Left ventricle myocardium inferior (tissue), 1 donor: ENCODE data around the gene KDELR3. TPM values are rescaled to one million over a fixed set of nuclear protein-coding genes. Genes with fewer than 3 reads are reported as not detected.

ENCODE experiments used
- DNase-seq: peaks from one replicate; pipeline ENCODE4 v3.0.0-alpha.2; 2020
- H3K27ac ChIP-seq: fragments of 200-600 bp; replicated peaks from 2 replicates; pipeline ENCODE4 v1.8.0; 2021
- H3K27me3 ChIP-seq: fragments of 200-600 bp; 2 replicates; pipeline ENCODE4 v1.8.0; 2021; ENCODE audit warnings: low read depth
- H3K36me3 ChIP-seq: fragments of 200-600 bp; 2 replicates; pipeline ENCODE4 v1.8.0; 2021
- H3K4me1 ChIP-seq: fragments of 200-600 bp; 2 replicates; pipeline ENCODE4 v1.8.0; 2021
- H3K4me3 ChIP-seq: fragments of 200-600 bp; 2 replicates; pipeline ENCODE4 v1.8.0; 2021; ENCODE audit warnings: mild to moderate bottlenecking, moderate library complexity
- H3K9me3 ChIP-seq: fragments of 200-600 bp; replicated peaks from 2 replicates; pipeline ENCODE4 v1.8.0; 2021
- intact Hi-C: fragments of 100-400 bp; cut with micrococcal nuclease; formaldehyde crosslinking; loops from one replicate; pipeline ENCODE4 v1.11.0; 2022
- total RNA-seq: library from RNA; stranded (reverse); fragmentation: NEBNext Ultra II Directional; extraction: Animal tissue kit (Norgen Biotek cat#: 25700); gene quantifications from one replicate; pipeline ENCODE4 v1.2.1, GENCODE V29; 2021
- TF ChIP-seq, protein P1 (sequence below): fragments of 200-600 bp; IDR thresholded peaks from 2 replicates; pipeline ENCODE4 v1.8.0; 2021; ENCODE audit warnings: antibody characterized with exemption, mild to moderate bottlenecking, borderline replicate concordance
- donor health status: DM: no; HTN: yes; CAD: no; lungs with severe emphysema.

The KDELR3 gene
- total RNA-seq, 1 donor from 2014 or later: 6.0 TPM

DNA sequence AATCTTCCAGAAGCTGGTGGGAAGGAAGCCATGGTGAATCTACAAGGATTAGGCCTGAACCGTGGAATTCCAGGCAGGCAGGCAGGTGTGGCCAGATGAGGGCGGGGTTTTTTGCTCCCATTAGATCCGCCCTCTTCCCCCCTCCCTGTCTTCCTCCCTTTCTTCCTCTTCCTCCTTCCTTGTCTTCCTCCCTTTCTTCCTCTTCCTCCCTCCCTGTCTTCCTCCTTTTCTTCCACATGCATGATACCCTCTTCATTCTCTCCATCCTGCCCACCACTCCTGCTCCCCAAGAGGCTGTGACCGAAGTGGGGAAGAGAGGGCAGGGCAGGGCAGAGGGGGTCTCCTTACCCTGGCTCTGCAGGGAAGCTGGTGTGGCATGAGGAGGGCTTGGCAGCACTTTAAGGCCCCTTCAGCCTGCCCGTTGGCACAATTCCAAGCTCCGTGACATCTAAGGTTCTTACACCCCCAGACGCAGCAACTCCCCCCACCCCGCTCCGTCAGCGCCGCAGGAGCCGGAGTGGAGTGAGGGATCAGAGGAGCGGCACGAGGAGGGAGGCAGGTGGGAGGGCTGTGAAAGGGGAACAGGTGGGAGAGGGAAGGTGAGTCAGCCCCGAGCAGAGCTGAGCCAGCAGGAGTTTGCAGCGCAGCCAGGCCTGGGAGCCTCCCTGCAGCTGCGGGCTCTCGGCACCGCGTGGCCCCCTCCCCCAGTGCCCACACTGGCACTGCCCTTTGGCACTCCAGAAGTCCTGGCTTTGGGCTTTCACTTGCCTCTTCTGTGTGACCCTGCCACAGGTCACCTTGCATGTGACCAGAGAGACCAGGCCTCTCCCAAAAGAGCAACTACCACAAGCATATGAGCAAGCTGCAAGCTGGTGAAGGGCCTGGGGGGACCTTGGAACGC is 45.0 kb upstream of the KDELR3 start:
- TF ChIP-seq, protein P1, sequence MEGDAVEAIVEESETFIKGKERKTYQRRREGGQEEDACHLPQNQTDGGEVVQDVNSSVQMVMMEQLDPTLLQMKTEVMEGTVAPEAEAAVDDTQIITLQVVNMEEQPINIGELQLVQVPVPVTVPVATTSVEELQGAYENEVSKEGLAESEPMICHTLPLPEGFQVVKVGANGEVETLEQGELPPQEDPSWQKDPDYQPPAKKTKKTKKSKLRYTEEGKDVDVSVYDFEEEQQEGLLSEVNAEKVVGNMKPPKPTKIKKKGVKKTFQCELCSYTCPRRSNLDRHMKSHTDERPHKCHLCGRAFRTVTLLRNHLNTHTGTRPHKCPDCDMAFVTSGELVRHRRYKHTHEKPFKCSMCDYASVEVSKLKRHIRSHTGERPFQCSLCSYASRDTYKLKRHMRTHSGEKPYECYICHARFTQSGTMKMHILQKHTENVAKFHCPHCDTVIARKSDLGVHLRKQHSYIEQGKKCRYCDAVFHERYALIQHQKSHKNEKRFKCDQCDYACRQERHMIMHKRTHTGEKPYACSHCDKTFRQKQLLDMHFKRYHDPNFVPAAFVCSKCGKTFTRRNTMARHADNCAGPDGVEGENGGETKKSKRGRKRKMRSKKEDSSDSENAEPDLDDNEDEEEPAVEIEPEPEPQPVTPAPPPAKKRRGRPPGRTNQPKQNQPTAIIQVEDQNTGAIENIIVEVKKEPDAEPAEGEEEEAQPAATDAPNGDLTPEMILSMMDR: no peak
- Histone ChIP-seq H3K9me3 (no peaks in the 10 kb centered on the region), H3K27ac (peak overlapping the region; percentile 55), H3K4me1 (peaks cover 11% of the 10 kb centered on the region), H3K4me3 (no peak overlapping the region), H3K27me3 (no peaks in the 10 kb centered on the region), H3K36me3 (peaks cover 7% of the 10 kb centered on the region)
- intact Hi-C loops: no loop called here
- DNase-seq: no peak

DNA sequence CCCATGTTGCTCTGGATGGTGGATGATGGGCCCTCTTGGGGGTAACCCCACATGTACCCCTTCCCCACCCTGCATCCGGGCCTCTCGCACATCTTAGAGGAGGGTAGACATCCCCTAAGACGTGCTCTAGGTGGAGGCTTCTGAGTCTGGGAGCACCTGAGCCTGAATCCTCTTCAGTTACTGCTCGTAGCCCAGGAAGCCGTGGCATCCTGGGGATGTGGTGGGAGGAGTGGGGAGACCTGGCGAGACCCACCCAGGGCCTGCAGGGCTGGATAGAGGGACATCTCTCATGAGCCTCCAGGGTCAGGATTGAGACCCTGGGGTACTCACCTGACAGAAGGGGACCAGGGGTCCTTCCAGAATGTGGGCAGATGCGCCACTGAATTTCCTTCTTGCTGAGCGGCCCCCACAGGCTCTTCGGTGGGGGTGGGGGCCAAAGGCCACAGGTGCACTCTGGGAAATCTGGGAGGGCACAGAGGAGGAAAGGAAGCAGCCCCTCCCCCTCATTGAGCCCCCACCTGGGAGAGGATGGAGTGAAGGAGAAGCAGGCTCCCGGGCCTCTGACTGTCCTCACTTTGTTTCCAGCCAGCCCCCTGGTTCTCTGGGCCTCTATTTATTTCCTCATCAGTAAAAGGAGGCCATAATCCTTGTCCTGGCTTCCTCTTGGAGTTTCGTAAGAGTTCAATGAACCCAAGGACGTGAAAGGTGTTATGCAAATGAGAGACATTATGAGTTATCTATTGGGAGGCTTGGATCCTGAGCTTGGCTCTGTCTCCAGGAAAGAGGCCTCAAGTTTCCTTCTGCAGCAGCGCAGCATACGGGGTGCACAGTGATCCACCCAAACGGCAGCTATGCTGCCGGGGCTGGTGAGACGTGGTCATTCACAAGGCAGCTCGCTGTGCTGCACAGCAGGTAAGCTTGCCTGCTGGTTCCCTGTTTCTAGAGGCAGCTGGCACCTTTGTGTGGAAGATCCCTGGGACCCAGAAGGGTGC is 44.1 kb upstream of the KDELR3 start:
- Histone ChIP-seq H3K9me3 (no peaks in the 10 kb centered on the region), H3K27me3 (no peaks in the 10 kb centered on the region), H3K4me3 (no peak overlapping the region), H3K36me3 (peaks cover 7% of the 10 kb centered on the region), H3K27ac (peak overlapping the region; percentile 55), H3K4me1 (peaks cover 11% of the 10 kb centered on the region)
- intact Hi-C loops: no loop called here
- TF ChIP-seq, protein P1: no peak
- DNase-seq: no peak

- H3K27ac ChIP-seq: no peak overlapping the region
- TF ChIP-seq, protein P1: no peak
- intact Hi-C loops: no loop called here
- H3K36me3 ChIP-seq: peaks cover 7% of the 10 kb centered on the region
- no peaks in the 10 kb centered on the region for H3K27me3 ChIP-seq
- peaks cover 11% of the 10 kb centered on the region for H3K4me1 ChIP-seq
- H3K9me3 ChIP-seq: no peaks in the 10 kb centered on the region
- no peak for DNase-seq
- H3K4me3 ChIP-seq: no peak overlapping the region
These were observed 43.3 kb upstream of the KDELR3 start for GRCh38 chr22:38424525-38425080.

DNA sequence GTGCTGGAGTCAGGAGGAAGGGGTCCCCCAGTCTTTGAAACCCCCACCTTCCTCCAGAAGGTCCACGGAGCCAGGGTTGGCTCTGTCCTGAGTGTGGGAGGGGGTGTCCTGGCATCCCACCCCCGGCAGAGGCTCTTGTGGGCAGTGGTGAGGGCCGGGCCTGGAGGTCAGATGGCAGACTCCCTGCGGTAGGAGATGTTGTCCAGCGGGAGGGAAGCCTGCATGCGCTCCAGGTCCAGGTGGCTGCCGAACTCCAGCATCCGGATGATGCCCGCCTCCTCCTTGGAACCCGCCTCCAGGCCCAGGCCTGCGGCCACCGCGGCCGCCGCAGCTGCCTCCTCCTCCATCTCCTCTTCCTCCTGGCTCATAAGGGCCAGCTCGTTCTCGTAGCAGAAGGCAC is 41.3 kb upstream of the KDELR3 start:
- Histone ChIP-seq H3K9me3 (no peaks in the 10 kb centered on the region), H3K4me1 (peaks cover 19% of the 10 kb centered on the region), H3K36me3 (peaks cover 7% of the 10 kb centered on the region), H3K27ac (no peak overlapping the region), H3K27me3 (no peaks in the 10 kb centered on the region), H3K4me3 (no peak overlapping the region)
- TF ChIP-seq, protein P1: no peak
- DNase-seq: no peak
- intact Hi-C loops: no loop called here

DNA sequence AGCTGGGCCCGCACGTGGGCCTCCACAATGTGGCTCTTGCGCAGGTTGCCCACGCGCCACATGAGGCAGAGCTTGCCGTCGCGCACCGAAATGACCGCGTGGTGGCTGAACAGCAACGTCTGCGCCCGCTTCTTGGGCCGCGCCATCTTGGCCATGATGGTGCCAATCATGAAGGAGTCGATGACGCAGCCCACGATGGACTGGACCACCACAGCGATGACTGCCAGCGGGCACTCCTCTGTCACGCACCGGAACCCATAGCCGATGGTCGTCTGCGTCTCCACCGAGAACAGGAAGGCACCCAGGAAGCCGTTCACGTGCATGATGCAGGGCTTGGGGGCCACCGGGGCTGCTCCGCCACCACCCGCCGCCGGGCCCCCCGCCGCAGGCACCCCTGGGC is 40.4 kb upstream of the KDELR3 start:
- peaks cover 7% of the 10 kb centered on the region for H3K36me3 ChIP-seq
- no peak overlapping the region for H3K27ac ChIP-seq
- DNase-seq: no peak
- H3K9me3 ChIP-seq: no peaks in the 10 kb centered on the region
- intact Hi-C loops: no loop called here
- TF ChIP-seq, protein P1: no peak
- H3K4me1 ChIP-seq: peaks cover 26% of the 10 kb centered on the region
- no peak overlapping the region for H3K4me3 ChIP-seq
- H3K27me3 ChIP-seq: no peaks in the 10 kb centered on the region
